ENCODE results near the gene SPEF1. TPM values are rescaled to one million over a fixed set of nuclear protein-coding genes. Genes with fewer than 3 reads are reported as not detected.

Gene SPEF1
- total and polyA plus RNA-seq, 10 of the 15 experiments (the other 5 are each of a cell fraction or from before 2014, with no cell fraction given) = 0.12 TPM; not detected in 9

GRCh38 chr20:3766422-3767109, 14.7 kb downstream of the SPEF1 start:
- ATAC-seq (no peak), DNase-seq (ENCODE audit: low read depth, low spot score) (no peak), FAIRE-seq (no peak)
- peak overlapping the region; percentile 96 for H2AFZ ChIP-seq (ENCODE audit: control insufficient read depth, low read depth, low read length)
- H3K27me3 ChIP-seq (replicated peaks in 1 of 2; ENCODE audit: control insufficient read depth in 2 of 2, insufficient read depth in 2 of 2, low read length in 1 of 2) = no peaks in the 10 kb centered on the region
- in situ Hi-C loops (cut with MboI) (no loop called here), intact Hi-C loops (cut with micrococcal nuclease; ENCODE audit: unreplicated experiment) (loop anchor here (2.0 to 5.0 kb wide), 3 partner anchors 14 to 89 kb away; no protein-coding TSS in a partner anchor)
- peaks cover 24% of the 10 kb centered on the region for H3K4me1 ChIP-seq (ENCODE audit: control insufficient read depth, insufficient read depth, low read length)
- ChIA-PET CTCF (interaction anchor here (1.1 to 5.7 kb wide), 8 partner anchors 9 to 306 kb away, joined by 3 to 52 read pairs (median 15); partner anchors contain the start of gene CENPB), RAD21 (ENCODE audit: unreplicated experiment) (interaction anchor here (1.3 to 1.4 kb wide), 2 partner anchors 54 to 90 kb away, joined by 3 to 7 read pairs; partner anchors contain the start of gene AP5S1), SMC1A (ENCODE audit: uncharacterized antibody, unreplicated experiment) (interaction anchor here (0.6 to 0.7 kb wide), 2 partner anchors 81 to 88 kb away, joined by 3 to 4 read pairs; no protein-coding TSS in a partner anchor), POLR2A (interaction anchor here (0.6 to 2.5 kb wide), 3 partner anchors 13 to 336 kb away, joined by 5 to 10 read pairs (median 9); partner anchors contain the start of gene AP5S1)
- H3K4me3 ChIP-seq = peak overlapping the region; percentile 89
- no peaks in the 10 kb centered on the region; a peak in 1 of 4 replicates for H3K36me3 ChIP-seq (ENCODE audit: control insufficient read depth in 2 of 2, insufficient read depth in 2 of 2, low read length in 1 of 2)
- WGBS (ENCODE audit: insufficient coverage, insufficient replicate concordance, low lambda C conversion rate, missing lambda C conversion rate) = under 1% methylated on average over 9 of the region's 9 CpGs
- H3K79me2 ChIP-seq (ENCODE audit: control insufficient read depth, insufficient read depth, low read length) = peaks cover 14% of the 10 kb centered on the region
- H3K4me2 ChIP-seq (ENCODE audit: control insufficient read depth, insufficient read depth) = peak overlapping the region; percentile 94
- no peaks in the 10 kb centered on the region for H3K9me3 ChIP-seq (replicated peaks; ENCODE audit: control insufficient read depth, insufficient read depth, low read length)
- peak overlapping the region; percentile 82 for H3K9ac ChIP-seq (ENCODE audit: control insufficient read depth, insufficient read depth, low read length)
- BruUV-seq (replicated peaks) = no TSS peak
- H3K27ac ChIP-seq (ENCODE audit: control insufficient read depth, insufficient read depth) = no peak overlapping the region
- no peaks in the 10 kb centered on the region for H4K20me1 ChIP-seq (ENCODE audit: control insufficient read depth, insufficient read depth)
- TF ChIP-seq CBFB (IDR thresholded peaks at IDR 0.05; ENCODE audit: low read depth) (no peak), SMAD1 (IDR thresholded peaks at IDR 0.05; ENCODE audit: low read depth, partially characterized antibody) (no peak), JUND (IDR thresholded peaks at IDR 0.05; ENCODE audit: low read depth, low read length) (no peak), PBX3 (IDR thresholded peaks at IDR 0.05; ENCODE audit: insufficient replicate concordance, low read depth, low read length) (no peak), TAF1 (IDR thresholded peaks at IDR 0.05; ENCODE audit: borderline replicate concordance, low read depth, low read length) (no peak), HCFC1 (IDR thresholded peaks at IDR 0.05; ENCODE audit: low read length) (no peak), BCL3 (IDR thresholded peaks at IDR 0.05; ENCODE audit: borderline replicate concordance, insufficient read depth, low read depth, low read length, poor library complexity, severe bottlenecking) (no peak), IKZF2 (IDR thresholded peaks at IDR 0.05) (no peak), PML (IDR thresholded peaks at IDR 0.05; ENCODE audit: low read length) (no peak), NBN (IDR thresholded peaks at IDR 0.05) (no peak), HDAC6 (IDR thresholded peaks at IDR 0.05; ENCODE audit: unreplicated experiment) (no peak), NR2C1 (IDR thresholded peaks at IDR 0.05) (no peak)
- TF ChIP-seq, protein P1, sequence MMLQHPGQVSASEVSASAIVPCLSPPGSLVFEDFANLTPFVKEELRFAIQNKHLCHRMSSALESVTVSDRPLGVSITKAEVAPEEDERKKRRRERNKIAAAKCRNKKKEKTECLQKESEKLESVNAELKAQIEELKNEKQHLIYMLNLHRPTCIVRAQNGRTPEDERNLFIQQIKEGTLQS (IDR thresholded peaks at IDR 0.05; ENCODE audit: borderline replicate concordance, extremely low read depth, low read depth, low read length) = no peak
- TF ChIP-seq, protein P2, sequence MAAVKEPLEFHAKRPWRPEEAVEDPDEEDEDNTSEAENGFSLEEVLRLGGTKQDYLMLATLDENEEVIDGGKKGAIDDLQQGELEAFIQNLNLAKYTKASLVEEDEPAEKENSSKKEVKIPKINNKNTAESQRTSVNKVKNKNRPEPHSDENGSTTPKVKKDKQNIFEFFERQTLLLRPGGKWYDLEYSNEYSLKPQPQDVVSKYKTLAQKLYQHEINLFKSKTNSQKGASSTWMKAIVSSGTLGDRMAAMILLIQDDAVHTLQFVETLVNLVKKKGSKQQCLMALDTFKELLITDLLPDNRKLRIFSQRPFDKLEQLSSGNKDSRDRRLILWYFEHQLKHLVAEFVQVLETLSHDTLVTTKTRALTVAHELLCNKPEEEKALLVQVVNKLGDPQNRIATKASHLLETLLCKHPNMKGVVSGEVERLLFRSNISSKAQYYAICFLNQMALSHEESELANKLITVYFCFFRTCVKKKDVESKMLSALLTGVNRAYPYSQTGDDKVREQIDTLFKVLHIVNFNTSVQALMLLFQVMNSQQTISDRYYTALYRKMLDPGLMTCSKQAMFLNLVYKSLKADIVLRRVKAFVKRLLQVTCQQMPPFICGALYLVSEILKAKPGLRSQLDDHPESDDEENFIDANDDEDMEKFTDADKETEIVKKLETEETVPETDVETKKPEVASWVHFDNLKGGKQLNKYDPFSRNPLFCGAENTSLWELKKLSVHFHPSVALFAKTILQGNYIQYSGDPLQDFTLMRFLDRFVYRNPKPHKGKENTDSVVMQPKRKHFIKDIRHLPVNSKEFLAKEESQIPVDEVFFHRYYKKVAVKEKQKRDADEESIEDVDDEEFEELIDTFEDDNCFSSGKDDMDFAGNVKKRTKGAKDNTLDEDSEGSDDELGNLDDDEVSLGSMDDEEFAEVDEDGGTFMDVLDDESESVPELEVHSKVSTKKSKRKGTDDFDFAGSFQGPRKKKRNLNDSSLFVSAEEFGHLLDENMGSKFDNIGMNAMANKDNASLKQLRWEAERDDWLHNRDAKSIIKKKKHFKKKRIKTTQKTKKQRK (IDR thresholded peaks at IDR 0.05; ENCODE audit: low read depth, low read length) = no peak
